ENCODE measurements around the gene ZBTB11. TPM values are rescaled to one million over a fixed set of nuclear protein-coding genes. Genes with fewer than 3 reads are reported as not detected.

ZBTB11 gene
- total RNA-seq, 1 experiment from 2014 or later = 20.4 TPM

Other genes starting within 250 kb of the ZBTB11 start
- 7.9 TPM for gene SENP7, start 163.9 kb downstream of the ZBTB11 start, total RNA-seq (2021; ENCODE audit: unreplicated experiment)
- gene TRMT10C, start 115.3 kb downstream of the ZBTB11 start, total RNA-seq (2021; ENCODE audit: unreplicated experiment) = 36.4 TPM
- 177 TPM for gene PCNP, start 103.0 kb downstream of the ZBTB11 start, total RNA-seq (2021; ENCODE audit: unreplicated experiment)
- gene RPL24, start 9.6 kb upstream of the ZBTB11 start, total RNA-seq (2021; ENCODE audit: unreplicated experiment) = 1,397 TPM
- 15.7 TPM for gene CEP97, start 47.5 kb upstream of the ZBTB11 start, total RNA-seq (2021; ENCODE audit: unreplicated experiment)
- 4.3 TPM for gene NXPE3, start 102.1 kb upstream of the ZBTB11 start, total RNA-seq (2021; ENCODE audit: unreplicated experiment)
- gene NFKBIZ, start 172.4 kb upstream of the ZBTB11 start, total RNA-seq (2021; ENCODE audit: unreplicated experiment) = 12.2 TPM